HepG2 (cell line): ENCODE results near the gene ZNF547. TPM values are rescaled to one million over a fixed set of nuclear protein-coding genes. Genes with fewer than 3 reads are reported as not detected.
A peak's percentile ranks its signal among the peaks of the same experiment; 100 is the strongest.

Experiments
- ARNTL ChIP-seq: sonication (generic); formaldehyde crosslinking; IDR thresholded peaks from 2 replicates; pipeline ENCODE4 v1.4.0; 2020; ENCODE audit warnings: mild to moderate bottlenecking, missing genetic modification reagents
- BRCA1 ChIP-seq: sonication (generic); formaldehyde crosslinking; IDR thresholded peaks from 2 replicates; pipeline ENCODE4 v1.4.0; 2020; ENCODE audit warnings: missing genetic modification reagents
- ELF4 ChIP-seq: sonication (generic); formaldehyde crosslinking; IDR thresholded peaks from 2 replicates; pipeline ENCODE4 v1.5.0; 2020; ENCODE audit warnings: missing genetic modification reagents, mild to moderate bottlenecking, moderate library complexity, borderline replicate concordance
- FOXO1 ChIP-seq: sonication (generic); formaldehyde crosslinking; IDR thresholded peaks from 2 replicates; pipeline ENCODE4 v1.4.0; 2020; ENCODE audit warnings: missing genetic modification reagents
- HCFC1 ChIP-seq: fragments of 150-350 bp; IDR thresholded peaks from 2 replicates; pipeline ENCODE4 v1.6.1; 2014; ENCODE audit warnings: low read depth, low read length
- KDM4B ChIP-seq: sonication (generic); formaldehyde crosslinking; IDR thresholded peaks from 2 replicates; pipeline ENCODE4 v1.4.0; 2020; ENCODE audit warnings: missing genetic modification reagents
- MIER3 ChIP-seq: IDR thresholded peaks from 2 replicates; pipeline ENCODE4 v1.6.1; 2016; ENCODE audit warnings: missing compliant biosample characterization, borderline replicate concordance
- NFKB2 ChIP-seq: sonication (generic); formaldehyde crosslinking; IDR thresholded peaks from 2 replicates; pipeline ENCODE4 v1.4.0; 2020; ENCODE audit warnings: missing genetic modification reagents, borderline replicate concordance
- SAP130 ChIP-seq: IDR thresholded peaks from 2 replicates; pipeline ENCODE4 v1.6.1; 2016; ENCODE audit warnings: low read depth
- ZNF136 ChIP-seq: sonication (generic); formaldehyde crosslinking; IDR thresholded peaks from 2 replicates; pipeline ENCODE4 v1.8.1; 2022; ENCODE audit warnings: low read depth, mild to moderate bottlenecking, moderate library complexity, missing genetic modification reagents
- ZNF160 ChIP-seq: sonication (generic); formaldehyde crosslinking; IDR thresholded peaks from 2 replicates; pipeline ENCODE4 v1.8.0; 2022; ENCODE audit warnings: mild to moderate bottlenecking, inconsistent platforms, missing genetic modification reagents
- ZNF572 ChIP-seq: sonication (generic); formaldehyde crosslinking; IDR thresholded peaks from 2 replicates; pipeline ENCODE4 v1.5.1; 2020; ENCODE audit warnings: mild to moderate bottlenecking, missing genetic modification reagents
- ZSCAN12 ChIP-seq: sonication (generic); formaldehyde crosslinking; IDR thresholded peaks from 2 replicates; pipeline ENCODE4 v1.9.0; 2021; ENCODE audit warnings: mild to moderate bottlenecking, missing genetic modification reagents
- polyA plus RNA-seq, 8 experiments: library from polyadenylated mRNA; depleted of rRNA in 3 of 8; stranded (reverse) in 7 of 8; unstranded in 1 of 8; fragments of >200 nt; fragmentation: Illumina TruSeq in 4 of 8; extraction: Trizol in 4 of 8; gene quantifications; 2 replicates each; pipeline versions ENCODE4 v1.2.1 to v1.2.3, GENCODE V29; 2011 to 2016; ENCODE audit warnings: low read depth in 4 of 8, missing spikeins in 1 of 8, mixed read lengths in 1 of 8; ENCODE audit not compliant: insufficient read depth in 1 of 8
- total RNA-seq, 5 experiments: library from RNA; depleted of rRNA; stranded (reverse); fragments of >200 nt; fragmentation: Illumina TruSeq; extraction: Trizol; gene quantifications; 2 replicates each; pipeline ENCODE4 v1.2.3, GENCODE V29; 2016; ENCODE audit warnings: low read depth in 1 of 5
- TF ChIP-seq, protein P1 (sequence below): IDR thresholded peaks from 2 replicates; pipeline ENCODE4 v1.6.1; 2016; ENCODE audit warnings: low read depth, control low read depth
- TF ChIP-seq, protein P2 (sequence below): sonication (generic); formaldehyde crosslinking; IDR thresholded peaks from 2 replicates; pipeline ENCODE4 v1.8.1; 2023; ENCODE audit warnings: mild to moderate bottlenecking, missing genetic modification reagents
- TF ChIP-seq, protein P3 (sequence below): sonication (generic); formaldehyde crosslinking; IDR thresholded peaks from 2 replicates; pipeline ENCODE4 v1.4.0; 2020; ENCODE audit warnings: mild to moderate bottlenecking, missing genetic modification reagents
- TF ChIP-seq, protein P4 (sequence below): sonication (generic); formaldehyde crosslinking; IDR thresholded peaks from 2 replicates; pipeline ENCODE4 v1.8.0; 2022; ENCODE audit warnings: missing genetic modification reagents, low read depth, mild to moderate bottlenecking, borderline replicate concordance
- TF ChIP-seq, protein P5 (sequence below): sonication (generic); formaldehyde crosslinking; IDR thresholded peaks from 2 replicates; pipeline ENCODE4 v1.4.0; 2020; ENCODE audit warnings: low read depth, mild to moderate bottlenecking, missing genetic modification reagents
- TF ChIP-seq, protein P6 (sequence below): sonication (generic); formaldehyde crosslinking; IDR thresholded peaks from 2 replicates; pipeline ENCODE4 v1.5.0; 2020; ENCODE audit warnings: mild to moderate bottlenecking, low read depth, missing genetic modification reagents, borderline replicate concordance
- TF ChIP-seq, protein P7 (sequence below): sonication (generic); formaldehyde crosslinking; IDR thresholded peaks from 2 replicates; pipeline ENCODE4 v1.5.0; 2020; ENCODE audit warnings: missing genetic modification reagents

ZNF547 gene
- total and polyA plus RNA-seq, 2 of the 13 experiments (the other 11 are each of a cell fraction or from before 2014, with no cell fraction given) = 2.0 to 2.6 TPM

DNA sequence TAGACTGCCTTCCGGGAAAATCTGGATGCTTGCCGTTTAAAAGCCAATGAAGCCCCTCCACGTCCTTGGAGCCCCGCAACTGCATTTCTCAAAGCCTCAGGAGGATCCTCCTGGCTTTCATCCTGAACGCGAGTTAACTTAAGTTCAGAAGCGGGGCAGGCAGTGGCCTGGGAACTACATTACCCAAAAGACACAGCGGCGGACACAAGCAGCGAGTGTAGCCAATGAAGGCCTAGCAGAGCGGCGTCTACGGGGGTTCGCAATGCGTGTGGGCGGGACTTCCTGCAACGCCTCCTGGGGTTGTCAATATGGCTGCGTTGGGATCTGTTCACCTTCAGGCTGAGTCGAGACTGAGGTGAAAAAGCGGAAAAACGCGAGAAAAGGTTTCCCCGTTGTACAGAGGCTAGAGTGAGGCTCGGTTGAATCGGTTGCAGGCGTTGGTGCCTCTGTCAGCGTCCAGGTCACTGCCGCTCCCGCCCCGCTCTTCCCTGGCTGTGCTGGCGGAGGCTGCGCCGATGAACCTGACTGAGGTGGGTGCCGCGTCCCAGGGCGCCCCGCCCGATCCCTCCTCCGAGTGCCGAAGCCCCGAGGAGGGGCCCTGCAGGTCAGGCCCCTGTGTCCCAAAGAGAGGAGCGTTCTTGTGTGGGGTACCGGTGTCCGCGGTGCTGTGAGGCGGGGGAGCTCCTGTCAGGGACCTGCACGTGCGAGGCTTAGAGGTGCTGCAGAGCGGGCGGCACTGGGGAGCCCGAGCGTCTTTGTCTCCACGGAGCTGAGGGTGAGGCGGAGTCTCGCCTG, 47.7 kb downstream of the ZNF547 start, which contains the start of gene ZNF17 (continued):
- no peak for TF ChIP-seq ZNF160 (CRISPR knock-in tag)
- 0 out of 2 replicates have a peak, but pooled peaks have one; percentile 16 for TF ChIP-seq ZSCAN12 (CRISPR knock-in tag)
- TF ChIP-seq ZNF572 (CRISPR knock-in tag) = 0 out of 2 replicates have a peak, but pooled peaks have one; percentile 24
- 0 out of 2 replicates have a peak, but pooled peaks have one; percentile 36 for TF ChIP-seq NFKB2 (CRISPR knock-in tag)
- TF ChIP-seq ARNTL (CRISPR knock-in tag) = 0 out of 2 replicates have a peak, but pooled peaks have one; percentile 4
- peak; percentile 31 for TF ChIP-seq FOXO1 (CRISPR knock-in tag)
- peak; percentile 87 for TF ChIP-seq MIER3 (CRISPR knock-in tag)
- peak; percentile 54; the same call in 1 of the 2 replicates for TF ChIP-seq KDM4B (CRISPR knock-in tag)
- TF ChIP-seq, protein P1, sequence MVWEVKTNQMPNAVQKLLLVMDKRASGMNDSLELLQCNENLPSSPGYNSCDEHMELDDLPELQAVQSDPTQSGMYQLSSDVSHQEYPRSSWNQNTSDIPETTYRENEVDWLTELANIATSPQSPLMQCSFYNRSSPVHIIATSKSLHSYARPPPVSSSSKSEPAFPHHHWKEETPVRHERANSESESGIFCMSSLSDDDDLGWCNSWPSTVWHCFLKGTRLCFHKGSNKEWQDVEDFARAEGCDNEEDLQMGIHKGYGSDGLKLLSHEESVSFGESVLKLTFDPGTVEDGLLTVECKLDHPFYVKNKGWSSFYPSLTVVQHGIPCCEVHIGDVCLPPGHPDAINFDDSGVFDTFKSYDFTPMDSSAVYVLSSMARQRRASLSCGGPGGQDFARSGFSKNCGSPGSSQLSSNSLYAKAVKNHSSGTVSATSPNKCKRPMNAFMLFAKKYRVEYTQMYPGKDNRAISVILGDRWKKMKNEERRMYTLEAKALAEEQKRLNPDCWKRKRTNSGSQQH (CRISPR knock-in tag) = 0 out of 2 replicates have a peak, but pooled peaks have one; percentile 66
- no peak for TF ChIP-seq ZNF136
- peak; percentile 90 for TF ChIP-seq SAP130
- TF ChIP-seq, protein P2, sequence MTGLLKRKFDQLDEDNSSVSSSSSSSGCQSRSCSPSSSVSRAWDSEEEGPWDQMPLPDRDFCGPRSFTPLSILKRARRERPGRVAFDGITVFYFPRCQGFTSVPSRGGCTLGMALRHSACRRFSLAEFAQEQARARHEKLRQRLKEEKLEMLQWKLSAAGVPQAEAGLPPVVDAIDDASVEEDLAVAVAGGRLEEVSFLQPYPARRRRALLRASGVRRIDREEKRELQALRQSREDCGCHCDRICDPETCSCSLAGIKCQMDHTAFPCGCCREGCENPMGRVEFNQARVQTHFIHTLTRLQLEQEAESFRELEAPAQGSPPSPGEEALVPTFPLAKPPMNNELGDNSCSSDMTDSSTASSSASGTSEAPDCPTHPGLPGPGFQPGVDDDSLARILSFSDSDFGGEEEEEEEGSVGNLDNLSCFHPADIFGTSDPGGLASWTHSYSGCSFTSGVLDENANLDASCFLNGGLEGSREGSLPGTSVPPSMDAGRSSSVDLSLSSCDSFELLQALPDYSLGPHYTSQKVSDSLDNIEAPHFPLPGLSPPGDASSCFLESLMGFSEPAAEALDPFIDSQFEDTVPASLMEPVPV (CRISPR knock-in tag) = no peak
- TF ChIP-seq, protein P3, sequence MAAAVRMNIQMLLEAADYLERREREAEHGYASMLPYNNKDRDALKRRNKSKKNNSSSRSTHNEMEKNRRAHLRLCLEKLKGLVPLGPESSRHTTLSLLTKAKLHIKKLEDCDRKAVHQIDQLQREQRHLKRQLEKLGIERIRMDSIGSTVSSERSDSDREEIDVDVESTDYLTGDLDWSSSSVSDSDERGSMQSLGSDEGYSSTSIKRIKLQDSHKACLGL (CRISPR knock-in tag) = no peak; the same call in 1 of the 2 replicates
- TF ChIP-seq, protein P4, sequence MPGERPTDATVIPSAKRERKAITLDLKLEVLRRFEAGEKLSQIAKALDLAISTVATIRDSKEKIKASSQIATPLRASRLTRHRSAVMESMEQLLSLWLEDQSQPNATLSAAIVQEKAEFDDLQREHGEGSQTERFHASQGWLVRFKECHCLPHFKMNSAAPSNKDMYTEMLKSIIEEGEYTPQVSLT = no peak
- TF ChIP-seq, protein P5, sequence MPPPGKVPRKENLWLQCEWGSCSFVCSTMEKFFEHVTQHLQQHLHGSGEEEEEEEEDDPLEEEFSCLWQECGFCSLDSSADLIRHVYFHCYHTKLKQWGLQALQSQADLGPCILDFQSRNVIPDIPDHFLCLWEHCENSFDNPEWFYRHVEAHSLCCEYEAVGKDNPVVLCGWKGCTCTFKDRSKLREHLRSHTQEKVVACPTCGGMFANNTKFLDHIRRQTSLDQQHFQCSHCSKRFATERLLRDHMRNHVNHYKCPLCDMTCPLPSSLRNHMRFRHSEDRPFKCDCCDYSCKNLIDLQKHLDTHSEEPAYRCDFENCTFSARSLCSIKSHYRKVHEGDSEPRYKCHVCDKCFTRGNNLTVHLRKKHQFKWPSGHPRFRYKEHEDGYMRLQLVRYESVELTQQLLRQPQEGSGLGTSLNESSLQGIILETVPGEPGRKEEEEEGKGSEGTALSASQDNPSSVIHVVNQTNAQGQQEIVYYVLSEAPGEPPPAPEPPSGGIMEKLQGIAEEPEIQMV (CRISPR knock-in tag) = no peak
- TF ChIP-seq ELF4 (CRISPR knock-in tag) = peak; percentile 52; the same call in 1 of the 2 replicates
- TF ChIP-seq, protein P6, sequence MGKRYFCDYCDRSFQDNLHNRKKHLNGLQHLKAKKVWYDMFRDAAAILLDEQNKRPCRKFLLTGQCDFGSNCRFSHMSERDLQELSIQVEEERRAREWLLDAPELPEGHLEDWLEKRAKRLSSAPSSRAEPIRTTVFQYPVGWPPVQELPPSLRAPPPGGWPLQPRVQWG (CRISPR knock-in tag) = no peak
- no peak for TF ChIP-seq BRCA1
- TF ChIP-seq, protein P7, sequence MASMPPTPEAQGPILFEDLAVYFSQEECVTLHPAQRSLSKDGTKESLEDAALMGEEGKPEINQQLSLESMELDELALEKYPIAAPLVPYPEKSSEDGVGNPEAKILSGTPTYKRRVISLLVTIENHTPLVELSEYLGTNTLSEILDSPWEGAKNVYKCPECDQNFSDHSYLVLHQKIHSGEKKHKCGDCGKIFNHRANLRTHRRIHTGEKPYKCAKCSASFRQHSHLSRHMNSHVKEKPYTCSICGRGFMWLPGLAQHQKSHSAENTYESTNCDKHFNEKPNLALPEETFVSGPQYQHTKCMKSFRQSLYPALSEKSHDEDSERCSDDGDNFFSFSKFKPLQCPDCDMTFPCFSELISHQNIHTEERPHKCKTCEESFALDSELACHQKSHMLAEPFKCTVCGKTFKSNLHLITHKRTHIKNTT (CRISPR knock-in tag) = no peak
- TF ChIP-seq HCFC1 = peak; percentile 94
